GM23248 (cell line): ENCODE measurements around the gene E2F4.

Experiments used
- EZH2 ChIP-seq: fragments of 200-600 bp; sonication (generic); IDR thresholded peaks from 2 replicates; pipeline ENCODE4 v1.6.1; 2018; ENCODE audit warnings: antibody characterized with exemption, mild to moderate bottlenecking; ENCODE audit not compliant: insufficient read depth, poor library complexity, severe bottlenecking
- EZH2phosphoT487 ChIP-seq: fragments of 200-600 bp; sonication (generic); IDR thresholded peaks from 2 replicates; pipeline ENCODE4 v1.6.1; 2018; ENCODE audit warnings: antibody characterized with exemption, moderate library complexity, mild to moderate bottlenecking, low read depth; ENCODE audit not compliant: insufficient read depth

GRCh38 chr16:67149276-67150046, 42.5 kb upstream of the E2F4 start:
- TF ChIP-seq EZH2phosphoT487 (no peak), EZH2 (no peak)
